ENCODE data around the gene MT1H.
"Not testable (repeated sequence)": the region's sequence is repeated elsewhere in the genome, so short reads cannot be mapped to it uniquely, and the experiment has no call there.

Gene MT1H

GRCh38 chr16:56665286-56666261, 4.0 kb upstream of the MT1H start:
- DNase-seq = not testable (repeated sequence)

- no peak for DNase-seq
These were observed 1.7 kb upstream of the MT1H start, which contains the start of gene MT1G for GRCh38 chr16:56667581-56668571. TSS of gene MT1G (minus strand) at chr16:56668065. CDS start at chr16:56667993, 72 bp downstream.

- DNase-seq = no peak
These were observed 416 bp downstream of the MT1H start for GRCh38 chr16:56669840-56670619.

GRCh38 chr16:56670620-56670934, 963 bp downstream of the MT1H start:
- no peak for DNase-seq

- DNase-seq = not testable (repeated sequence)
These were observed 2.1 kb downstream of the MT1H start for GRCh38 chr16:56671691-56672090.

GRCh38 chr16:56672171-56672570, 2.6 kb downstream of the MT1H start:
- not testable (repeated sequence) for DNase-seq

- DNase-seq = no peak
These were observed 3.3 kb downstream of the MT1H start for GRCh38 chr16:56672761-56673536.

- DNase-seq = peak; percentile 26
These were observed 4.3 kb downstream of the MT1H start for GRCh38 chr16:56673921-56674320.

GRCh38 chr16:56674570-56674969, 5.0 kb downstream of the MT1H start:
- not testable (repeated sequence) for DNase-seq

- DNase-seq = peak; percentile 34
These were observed 6.1 kb downstream of the MT1H start for GRCh38 chr16:56675685-56676210.

GRCh38 chr16:56677474-56677873, 7.9 kb downstream of the MT1H start:
- no peak for DNase-seq

GRCh38 chr16:56679078-56679730, 9.6 kb downstream of the MT1H start:
- DNase-seq = no peak

- no peak for DNase-seq
These were observed 10.2 kb downstream of the MT1H start for GRCh38 chr16:56679818-56680217.

- DNase-seq = peak; percentile 90
These were observed 12.5 kb downstream of the MT1H start, which contains the start of gene MT1X for GRCh38 chr16:56681939-56682702. TSS of gene MT1X (plus strand) at chr16:56682470. CDS start at chr16:56682541, 71 bp downstream.

GRCh38 chr16:56682703-56683397, 13.2 kb downstream of the MT1H start:
- no peak for DNase-seq

GRCh38 chr16:56683424-56684172, 14.0 kb downstream of the MT1H start:
- DNase-seq = no peak

- no peak for DNase-seq
These were observed 14.8 kb downstream of the MT1H start for GRCh38 chr16:56684256-56684925.
